Esophagus squamous epithelium (tissue), 4 donors: Measurements from ENCODE around the gene CD44.

Experiments
- CTCF ChIP-seq, 6 experiments: fragments of 450-650 bp in 4 of 6; fragments of 200-600 bp in 2 of 6; sonication (generic) in 2 of 6; IDR thresholded peaks; one replicate each; pipeline ENCODE4 v1.5.1; 2016 to 2019; ENCODE audit warnings: antibody characterized with exemption in 6 of 6, mild to moderate bottlenecking in 4 of 6, moderate library complexity in 4 of 6
- POLR2A ChIP-seq, 4 donors: fragments of 450-650 bp; IDR thresholded peaks; one replicate each; pipeline ENCODE4 v1.6.1; 2017; ENCODE audit warnings: antibody characterized with exemption in 4 of 4, mild to moderate bottlenecking in 4 of 4, moderate library complexity in 3 of 4

- TF ChIP-seq CTCF (IDR thresholded peaks at IDR 0.05) (no peak), POLR2A (IDR thresholded peaks at IDR 0.05) (no peak)
These were observed 39.0 kb upstream of the CD44 start for GRCh38 chr11:35100013-35100383.
